Colon (tissue), 2 donors: Measurements from ENCODE around the gene EGFL6.
"Not testable (repeated sequence)": the region's sequence is repeated elsewhere in the genome, so short reads cannot be mapped to it uniquely, and the experiment has no call there.

Source experiments
- FAIRE-seq: peaks from 2 replicates; lab custom pipeline; 2012; peaks lifted over from hg19 to GRCh38; lab: Jason Lieb, UNC
- donor health status: control.
- donor health status: control.

The EGFL6 gene

DNA sequence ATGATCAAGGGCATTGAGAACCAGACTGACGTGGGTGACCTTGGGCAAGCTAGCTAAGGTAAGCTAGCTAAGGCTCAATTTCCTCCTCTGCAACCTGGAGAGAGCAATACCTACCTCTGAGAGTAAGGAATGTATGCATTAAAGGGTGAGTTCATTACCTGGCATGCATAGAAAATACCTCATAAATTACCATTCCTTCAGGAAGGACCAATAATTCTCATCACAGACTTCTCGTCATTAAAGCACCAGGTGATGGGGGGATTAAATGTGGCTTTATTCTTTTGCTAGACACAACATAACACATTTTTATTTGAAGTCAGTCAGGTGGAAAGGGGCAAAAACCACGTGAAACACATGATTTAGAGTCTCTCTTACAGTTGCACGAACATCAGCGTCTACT, 21.5 kb downstream of the EGFL6 start:
- FAIRE-seq: no peak

DNA sequence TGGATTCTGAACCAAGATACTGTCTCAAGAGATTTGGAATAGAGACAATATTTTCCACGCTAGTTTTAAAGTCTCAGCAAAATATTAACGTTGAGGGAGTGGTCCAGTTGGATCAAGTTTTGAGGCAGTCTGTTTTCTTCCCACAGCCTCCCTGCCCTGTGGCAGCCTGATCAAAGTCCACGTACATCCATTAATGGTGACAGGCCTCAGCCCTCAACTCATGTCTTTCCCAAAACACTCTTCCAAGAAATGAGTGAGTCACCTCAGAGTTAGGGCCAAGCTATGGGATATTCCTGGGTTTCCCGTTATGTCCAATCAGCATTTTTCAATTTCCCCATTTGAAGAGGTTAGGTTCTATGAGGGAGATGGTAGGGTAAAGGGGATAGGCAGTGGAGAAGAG, 28.5 kb downstream of the EGFL6 start:
- no peak for FAIRE-seq

DNA sequence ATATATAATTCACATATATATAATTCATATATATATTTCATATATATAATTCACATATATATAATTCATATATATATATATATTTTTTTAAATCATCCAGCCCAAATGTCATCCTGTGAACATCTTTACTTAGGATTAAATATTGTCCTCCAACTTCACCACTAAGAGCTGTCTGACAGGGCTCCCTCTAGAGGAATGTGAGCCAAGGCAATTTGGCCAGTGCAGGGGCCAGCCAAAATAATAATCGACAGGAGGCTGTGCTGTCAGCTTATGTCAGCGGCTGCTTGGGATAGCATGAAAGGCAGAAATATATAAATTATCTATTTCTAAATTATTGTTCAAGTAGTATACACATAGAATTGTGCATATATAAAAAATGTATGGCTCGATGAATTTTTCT, 29.5 kb downstream of the EGFL6 start:
- FAIRE-seq: no peak

DNA sequence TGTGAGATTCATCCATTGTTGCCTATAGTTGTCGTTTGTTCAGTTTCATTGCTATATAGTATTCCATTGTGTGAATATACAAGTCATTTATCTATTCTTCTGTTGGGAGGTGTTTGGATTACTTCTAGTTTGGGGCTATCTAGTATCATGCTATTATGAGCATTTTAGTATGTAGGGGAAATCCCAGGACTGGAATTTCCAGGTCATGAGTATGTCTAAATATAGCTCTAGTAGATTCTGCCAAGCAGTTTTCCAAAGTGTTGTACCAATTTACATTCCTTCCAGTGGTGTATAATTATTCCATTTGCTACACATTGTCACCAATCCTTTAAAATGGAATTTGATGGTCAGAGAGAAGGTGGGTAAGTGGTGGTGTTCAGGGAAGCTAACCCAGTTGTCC, 30.1 kb downstream of the EGFL6 start:
- no peak for FAIRE-seq

DNA sequence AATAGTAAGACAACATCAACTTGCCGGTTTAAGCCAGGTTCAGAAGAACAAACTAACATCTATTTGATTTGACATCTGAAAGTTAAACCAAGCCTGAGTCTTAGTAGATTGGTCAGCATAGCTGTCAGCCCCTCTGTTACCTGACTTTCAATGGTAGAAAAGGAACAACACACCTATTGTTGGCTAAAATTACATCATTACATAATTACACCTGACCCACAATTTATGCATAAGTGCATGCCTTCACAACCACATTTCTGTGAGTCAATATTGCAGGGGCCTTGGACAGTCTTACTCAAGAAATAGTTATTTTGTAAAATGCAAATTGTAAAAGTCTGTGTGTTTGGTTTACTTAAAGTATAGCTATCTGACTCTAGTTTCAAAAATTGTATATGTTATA, 36.2 kb downstream of the EGFL6 start:
- FAIRE-seq: no peak

DNA sequence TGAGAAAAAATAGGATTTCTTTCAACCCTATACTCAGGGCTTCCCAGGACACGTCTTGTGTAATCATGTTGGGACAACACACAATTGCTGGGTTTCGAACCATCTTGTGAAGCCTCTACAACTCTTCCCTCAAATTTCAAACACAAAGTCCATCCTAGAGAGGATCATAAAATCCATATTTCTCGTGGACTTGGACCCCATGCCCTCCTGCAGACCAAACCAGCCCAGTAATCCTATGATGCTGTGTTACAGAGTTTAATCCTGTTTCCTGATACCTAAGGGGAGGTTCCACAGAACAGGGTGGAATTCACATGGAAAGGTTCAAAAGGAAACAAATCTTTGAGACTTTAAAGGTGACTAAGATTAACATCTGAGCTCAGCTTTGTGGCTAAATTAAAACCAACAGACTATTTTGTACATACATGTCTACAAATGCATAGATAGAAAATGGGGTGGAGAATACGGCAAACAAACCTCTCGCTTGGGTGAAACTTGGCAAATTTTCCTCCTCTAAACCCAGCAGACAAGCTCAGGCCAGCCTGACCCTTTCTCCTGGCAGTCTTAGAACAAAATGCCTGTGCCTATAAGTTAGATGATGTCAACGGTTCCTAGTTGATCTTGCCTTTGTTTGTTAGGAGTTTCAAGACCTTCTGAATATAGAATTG, 38.1 kb downstream of the EGFL6 start:
- no peak for FAIRE-seq

DNA sequence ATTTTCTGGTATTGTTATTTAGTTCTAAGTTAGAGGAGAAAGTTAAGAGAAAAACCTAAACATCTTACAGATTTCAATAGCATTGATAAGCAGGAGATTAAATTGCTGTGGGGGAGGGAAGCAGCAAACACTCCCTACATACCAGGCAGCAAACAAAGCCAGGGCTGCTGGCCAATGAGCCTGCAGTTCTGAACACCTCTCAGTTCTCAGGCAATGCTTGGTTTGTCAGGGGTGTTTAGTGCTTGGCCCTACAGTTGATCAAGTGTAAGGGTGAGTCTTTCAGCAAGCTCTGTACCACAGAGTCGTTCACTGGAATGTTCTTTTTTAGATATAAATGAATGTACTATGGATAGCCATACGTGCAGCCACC, 38.6 kb downstream of the EGFL6 start:
- FAIRE-seq: no peak

DNA sequence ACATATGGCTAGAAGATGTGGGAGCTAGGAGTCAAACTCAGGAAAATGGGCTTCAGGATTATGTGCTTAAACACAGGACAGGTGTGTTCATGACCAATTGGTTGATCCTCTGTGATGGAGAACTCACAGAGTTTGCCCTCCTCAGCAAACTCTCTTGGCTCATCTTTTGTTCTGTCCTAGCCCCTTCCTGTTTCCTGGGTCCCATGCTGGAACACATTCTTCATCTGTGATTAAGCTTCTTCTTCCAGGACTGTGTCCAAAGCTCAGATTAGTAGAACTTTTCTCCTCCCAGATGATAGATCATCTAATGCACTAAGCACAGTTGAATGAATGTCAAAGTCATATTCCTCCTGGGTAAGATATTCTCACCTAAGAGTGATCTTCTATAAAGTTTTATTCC, 44.8 kb downstream of the EGFL6 start:
- FAIRE-seq: no peak

DNA sequence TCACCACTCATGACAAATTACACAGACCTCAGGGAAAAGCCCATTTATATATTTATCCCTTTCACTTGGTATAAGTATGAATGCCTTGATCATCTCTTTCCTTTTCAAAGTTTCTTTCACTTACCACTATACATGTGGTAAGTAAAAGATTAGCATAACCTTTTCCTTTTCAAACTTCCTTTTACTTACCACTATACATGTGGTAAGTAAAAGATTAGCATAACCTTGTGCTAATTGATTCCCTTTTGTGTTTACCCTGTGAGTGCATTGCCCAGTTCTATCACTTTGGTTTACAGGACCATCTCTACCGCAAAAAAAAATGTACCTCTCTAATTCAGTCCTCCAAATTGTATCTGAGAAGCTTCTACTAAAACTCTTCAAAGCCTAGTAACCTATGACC, 50.8 kb downstream of the EGFL6 start:
- peak; percentile 36 for FAIRE-seq

DNA sequence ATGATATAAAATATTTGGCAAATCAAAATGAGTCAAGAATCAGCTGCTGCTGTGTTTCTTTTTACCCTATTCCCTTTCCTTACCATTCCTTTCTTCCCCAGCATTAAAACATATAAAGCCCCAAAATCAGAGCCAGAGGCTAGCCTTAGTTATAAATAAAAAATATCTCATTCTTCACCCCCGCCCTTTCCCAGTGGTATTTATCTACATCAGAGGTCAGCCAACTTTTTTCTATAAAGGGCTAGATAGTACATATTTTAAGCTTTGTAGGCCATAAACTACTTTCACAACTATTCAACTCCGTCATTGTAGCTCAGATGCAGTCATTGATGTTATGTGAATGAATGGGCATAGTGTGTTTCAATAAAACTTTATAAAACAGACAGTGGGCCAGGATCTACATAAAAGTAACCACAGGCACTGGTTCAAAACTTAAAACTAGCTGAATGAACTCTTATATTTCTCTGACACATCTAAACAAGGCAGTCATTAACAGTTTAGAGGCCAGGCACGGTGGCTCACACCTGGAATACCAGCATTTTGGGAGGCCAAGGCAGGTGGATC, 53.1 kb downstream of the EGFL6 start:
- no peak for FAIRE-seq

DNA sequence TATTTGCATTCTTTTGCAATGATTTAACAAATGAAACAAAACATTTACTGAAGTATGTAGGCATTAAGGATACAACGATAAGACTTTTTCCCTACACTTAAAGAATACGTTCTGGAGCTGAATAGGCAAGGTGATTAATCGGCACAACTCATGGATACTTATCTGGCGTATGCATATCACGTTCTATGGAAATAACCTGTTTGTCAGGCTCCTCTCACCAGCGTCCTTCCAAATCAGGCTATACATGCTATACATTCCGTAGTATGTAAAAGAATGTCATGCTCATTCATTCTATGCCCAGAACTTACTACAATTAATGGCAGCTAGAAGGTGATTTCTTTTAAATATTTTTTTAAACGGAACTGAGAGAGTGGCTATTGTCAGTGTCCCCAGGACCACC, 57.9 kb downstream of the EGFL6 start:
- FAIRE-seq: no peak

DNA sequence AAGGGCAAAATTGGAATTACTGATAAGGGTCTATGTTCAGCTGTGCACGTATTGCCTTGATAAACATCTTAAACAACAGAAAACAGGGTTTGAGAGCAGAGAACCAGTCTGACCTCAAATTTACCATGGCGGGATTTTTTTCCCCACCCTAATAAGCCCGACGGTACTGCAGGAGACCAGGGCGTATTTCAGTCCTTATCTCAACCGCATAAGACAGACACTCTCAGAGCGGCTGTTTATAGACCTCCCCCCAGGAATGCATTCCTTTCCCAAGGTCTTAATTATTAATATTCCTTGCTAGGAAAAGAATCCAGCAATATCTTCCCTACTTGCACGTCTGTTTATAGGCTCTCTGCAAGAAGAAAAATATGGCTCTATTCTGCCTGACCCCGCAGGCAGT, 67.8 kb downstream of the EGFL6 start:
- not testable (repeated sequence) for FAIRE-seq

DNA sequence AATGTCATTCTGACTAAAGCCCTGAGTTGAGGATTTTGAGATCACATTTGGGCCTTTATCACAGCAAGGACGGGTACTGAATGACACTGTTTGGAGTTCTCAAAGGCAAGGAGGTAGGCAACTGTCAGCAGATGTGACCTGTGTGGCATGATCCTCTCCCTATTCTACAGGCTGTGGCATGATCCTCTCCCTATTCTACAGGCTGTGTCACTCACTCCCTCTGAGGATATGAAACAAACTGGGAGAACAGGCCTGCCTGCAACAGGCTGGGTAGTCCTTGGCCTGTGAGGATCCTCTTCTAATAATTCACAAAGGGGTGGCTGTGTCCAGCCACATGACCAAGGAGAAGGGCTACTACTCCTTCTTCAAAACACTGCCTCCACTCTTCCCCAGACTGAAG, 68.6 kb downstream of the EGFL6 start:
- no peak for FAIRE-seq

DNA sequence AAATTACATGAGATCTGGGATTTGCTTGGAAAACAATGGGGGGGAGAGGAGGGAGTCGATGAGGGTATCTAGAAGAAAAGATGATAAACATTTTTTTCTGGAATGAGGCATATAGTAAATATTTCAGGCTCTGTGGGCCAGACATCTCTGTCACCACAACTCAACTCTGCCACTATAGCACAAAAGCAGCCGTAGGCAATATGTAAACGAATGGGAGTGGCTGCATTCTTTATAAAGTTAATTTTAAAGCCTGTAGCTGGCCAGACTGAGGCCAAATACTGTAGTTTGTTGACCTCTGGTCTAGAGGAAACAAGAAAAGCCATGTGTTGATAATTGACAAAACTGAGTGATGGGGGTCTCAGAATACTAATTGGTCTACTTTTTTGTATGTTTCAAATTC, 69.4 kb downstream of the EGFL6 start:
- no peak for FAIRE-seq

DNA sequence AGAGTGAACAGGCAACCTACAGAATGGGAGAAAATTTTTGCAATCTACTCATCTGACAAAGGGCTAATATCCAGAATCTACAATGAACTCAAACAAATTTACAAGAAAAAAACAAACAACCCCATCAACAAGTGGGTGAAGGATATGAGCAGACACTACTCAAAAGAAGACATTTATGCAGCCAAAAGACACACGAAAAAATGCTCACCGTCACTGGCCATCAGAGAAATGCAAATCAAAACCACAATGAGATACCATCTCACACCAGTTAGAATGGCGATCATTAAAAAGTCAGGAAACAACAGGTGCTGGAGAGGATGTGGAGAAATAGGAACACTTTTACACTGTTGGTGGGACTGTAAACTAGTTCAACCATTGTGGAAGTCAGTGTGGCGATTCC, 72.3 kb downstream of the EGFL6 start:
- FAIRE-seq: not testable (repeated sequence)

DNA sequence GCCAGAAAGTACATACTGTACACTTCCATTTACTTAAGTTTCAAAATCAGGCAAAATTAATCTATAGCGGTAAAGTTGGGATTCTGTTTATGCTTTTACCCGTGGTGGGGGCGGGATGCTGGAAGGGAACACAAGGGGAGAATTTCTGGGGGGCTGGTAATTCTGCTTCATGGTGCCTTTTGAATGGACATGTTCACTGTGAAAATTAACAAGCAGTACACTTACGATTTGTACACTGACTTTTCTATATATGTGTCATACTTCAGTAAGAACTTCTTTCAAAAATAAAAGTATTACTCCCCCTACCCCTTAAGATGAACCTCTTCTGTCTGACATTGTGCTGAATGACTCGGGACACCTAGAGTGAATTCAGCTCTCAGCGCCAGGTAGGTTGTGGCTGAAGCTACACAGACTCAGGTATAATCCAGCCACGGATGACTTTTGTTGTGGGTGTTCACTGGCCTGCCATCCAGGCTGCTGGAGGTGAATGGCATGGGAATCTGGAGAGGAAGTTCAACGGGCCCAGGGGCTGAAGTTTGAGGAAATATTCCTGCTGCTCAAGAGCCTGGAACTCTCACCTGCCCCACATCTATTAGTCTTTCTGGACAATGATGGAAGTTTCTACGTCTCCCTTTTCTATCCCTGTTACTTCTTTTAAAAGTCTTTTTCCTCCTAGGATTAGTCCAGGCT, 76.2 kb downstream of the EGFL6 start:
- no peak for FAIRE-seq

DNA sequence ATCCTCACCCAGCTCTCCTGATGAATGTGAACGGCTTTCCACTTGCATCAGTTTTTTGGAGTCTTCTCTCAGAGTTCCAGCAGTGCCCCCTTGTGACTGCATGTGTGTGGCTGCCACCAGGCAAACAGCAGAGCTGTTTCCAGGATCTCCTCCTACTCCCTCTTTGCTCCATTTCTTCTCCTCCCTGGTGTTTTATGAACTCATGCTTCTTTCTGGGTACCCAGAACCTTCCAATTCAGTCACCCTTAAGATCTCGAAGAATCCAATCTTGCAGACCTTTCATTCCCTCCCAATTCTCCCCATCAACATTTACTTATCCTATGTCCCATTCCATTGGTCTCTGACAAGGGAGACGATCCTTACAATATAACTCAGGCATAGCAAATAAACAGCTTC, 76.8 kb downstream of the EGFL6 start:
- FAIRE-seq: no peak

DNA sequence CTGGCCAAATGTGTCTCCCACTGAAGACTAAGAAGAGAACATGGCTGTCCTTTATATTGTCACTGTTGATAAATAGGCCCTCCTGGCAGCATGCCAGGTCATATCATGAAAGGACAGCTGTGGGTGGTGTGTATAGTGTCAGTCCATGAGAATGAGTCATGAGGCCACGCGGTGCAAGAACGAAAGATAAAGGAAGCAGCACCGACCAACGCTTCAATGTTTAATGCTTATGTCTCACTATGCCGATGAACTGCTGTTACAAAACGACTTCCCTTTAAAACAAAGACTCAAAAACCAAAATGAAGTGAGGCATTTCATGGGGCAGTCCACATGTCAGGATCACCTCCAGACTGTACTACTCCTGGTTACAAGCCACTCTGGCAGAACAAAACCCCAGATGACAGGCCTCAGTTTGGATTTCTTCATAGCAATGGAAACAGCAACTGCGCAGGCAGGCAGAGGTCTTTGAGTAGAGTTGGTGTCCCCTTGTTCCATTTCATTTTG, 78.4 kb downstream of the EGFL6 start:
- peak; percentile 60 for FAIRE-seq

DNA sequence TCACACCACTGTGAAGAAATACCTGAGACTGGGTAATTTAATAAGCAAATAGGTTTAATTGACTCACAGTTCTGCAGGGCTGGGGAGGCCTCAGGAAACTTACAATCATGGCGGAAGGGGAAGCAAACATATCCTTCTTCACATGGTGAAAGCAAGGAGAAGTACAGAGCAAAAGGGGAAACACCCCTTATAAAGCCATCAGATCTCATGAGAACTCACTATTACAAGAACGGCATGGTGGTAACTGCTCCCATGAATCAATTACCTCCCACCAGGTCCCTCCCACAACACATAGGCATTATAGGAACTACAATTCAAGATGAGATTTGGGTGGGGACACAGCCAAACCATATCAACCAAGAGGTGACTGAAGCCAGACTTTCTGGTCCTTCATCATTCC, 78.9 kb downstream of the EGFL6 start:
- not testable (repeated sequence) for FAIRE-seq

DNA sequence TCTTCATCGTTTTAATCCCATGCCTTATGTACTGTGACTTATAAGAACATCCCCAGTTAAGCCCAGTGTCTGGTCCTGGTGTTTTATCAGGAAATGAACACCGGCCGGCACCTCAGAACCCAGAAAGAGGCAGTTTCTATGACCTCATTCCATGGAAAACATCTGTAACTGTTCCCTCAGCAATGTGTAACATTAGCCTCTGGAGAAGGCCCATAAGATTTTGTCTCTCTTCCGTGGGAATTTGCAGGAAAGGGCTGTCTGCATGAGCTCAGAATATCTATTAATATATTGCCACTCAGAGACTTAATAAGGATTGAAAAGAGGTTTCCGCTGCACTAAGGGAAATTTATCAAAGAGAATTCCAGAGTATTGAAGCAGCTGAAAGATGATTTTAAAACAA, 80.4 kb downstream of the EGFL6 start:
- FAIRE-seq: no peak

DNA sequence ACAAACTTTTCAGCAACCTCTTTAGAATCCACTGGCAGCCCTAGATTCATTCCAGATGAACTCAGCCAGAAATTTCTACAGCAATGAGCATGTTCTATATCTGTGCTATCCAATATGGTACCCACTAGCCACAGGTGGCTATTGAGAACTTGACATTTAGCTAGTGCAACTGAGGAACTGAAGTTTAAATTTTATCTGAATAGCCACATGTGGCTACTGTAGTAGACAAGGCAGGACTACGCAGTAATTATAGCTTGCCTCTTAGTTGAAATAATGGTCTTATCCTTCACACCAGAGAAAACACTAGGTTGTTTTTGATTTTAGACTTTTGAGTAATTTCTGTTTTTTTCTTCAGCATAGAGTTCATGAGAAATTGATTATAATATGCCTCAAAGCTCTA, 80.9 kb downstream of the EGFL6 start:
- peak; percentile 53 for FAIRE-seq

DNA sequence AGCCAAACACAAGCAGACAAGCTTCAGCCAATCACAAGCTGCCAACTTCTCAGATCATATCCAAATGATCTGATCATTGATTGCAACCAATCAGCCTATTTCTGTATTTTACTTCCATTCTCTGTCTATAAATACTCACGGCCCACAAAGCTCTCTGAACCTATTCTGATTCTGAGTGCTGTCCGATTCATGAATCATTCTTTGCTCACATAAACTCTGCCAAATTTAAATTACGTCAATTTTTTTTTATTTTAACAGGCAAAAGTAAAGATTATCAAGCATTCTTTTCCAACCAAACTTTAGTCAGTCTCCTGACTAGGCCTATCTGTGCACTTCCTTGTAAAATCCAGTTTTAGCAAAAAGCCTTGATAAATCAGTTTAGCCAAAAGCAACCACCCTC, 81.7 kb downstream of the EGFL6 start:
- FAIRE-seq: peak; percentile 18

DNA sequence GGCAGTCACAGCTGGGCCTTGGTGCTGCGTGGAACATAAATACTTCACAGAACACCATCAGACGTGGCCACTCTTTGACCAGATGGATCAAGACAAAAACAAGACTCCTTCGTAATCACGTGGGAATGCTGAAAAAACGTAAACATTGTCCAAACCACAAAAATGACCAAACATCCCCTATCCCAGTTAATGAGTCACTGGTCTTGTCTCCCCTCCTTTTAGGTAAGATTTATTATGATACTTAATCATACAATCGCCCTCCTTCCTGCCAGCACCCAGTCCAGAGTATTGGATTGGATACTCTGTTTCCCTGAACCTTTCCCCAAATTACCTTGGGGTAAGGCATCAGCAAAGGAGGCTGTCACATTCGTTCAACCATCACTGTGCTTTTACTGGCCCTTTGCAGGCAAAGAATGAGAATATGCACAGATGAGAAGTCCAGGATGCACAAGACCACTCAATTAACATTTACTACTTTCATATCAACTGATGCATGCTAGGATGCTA, 82.9 kb downstream of the EGFL6 start:
- no peak for FAIRE-seq
